Measurements from ENCODE around the gene DECR2.

DECR2 gene

GRCh38 chr16:425082-425718 lies 23.5 kb downstream of the DECR2 start, which contains the start of gene RAB11FIP3:
RAB11FIP3 (plus strand) TSS chr16:425649; CDS start chr16:426007, 358 bp downstream.
- WGBS, 2 experiments, result 1% methylated on average over 77 of the region's 77 CpGs
- Histone ChIP-seq H3K9me3 (ENCODE audit: control insufficient read depth, low read length) (no peaks in the 10 kb centered on the region), H3K4me3 (ENCODE audit: insufficient read depth, low read depth, low read length) (peak within 1 kb of the TSS; percentile 84), H3K27me3 (ENCODE audit: control insufficient read depth, insufficient read depth, low read length, poor library complexity, severe bottlenecking) (peaks cover 39% of the 10 kb centered on the region), H3K27ac (ENCODE audit: insufficient read depth, low read depth, low read length, poor library complexity, severe bottlenecking) (peak within 1 kb of the TSS; percentile 55), H3K4me1 (ENCODE audit: control insufficient read depth, insufficient read depth, low read length) (peaks cover 16% of the 10 kb centered on the region), H3K36me3 (ENCODE audit: control insufficient read depth, insufficient read depth, low read length) (no peaks in the 10 kb centered on the region)

GRCh38 chr16:425740-426114 lies 24.0 kb downstream of the DECR2 start:
- peaks cover 39% of the 10 kb centered on the region for H3K27me3 ChIP-seq (ENCODE audit: control insufficient read depth, insufficient read depth, low read length, poor library complexity, severe bottlenecking)
- peak overlapping the region; percentile 55 for H3K27ac ChIP-seq (ENCODE audit: insufficient read depth, low read depth, low read length, poor library complexity, severe bottlenecking)
- peak overlapping the region; percentile 84 for H3K4me3 ChIP-seq (ENCODE audit: insufficient read depth, low read depth, low read length)
- no peaks in the 10 kb centered on the region for H3K36me3 ChIP-seq (ENCODE audit: control insufficient read depth, insufficient read depth, low read length)
- H3K9me3 ChIP-seq (ENCODE audit: control insufficient read depth, low read length), result no peaks in the 10 kb centered on the region
- H3K4me1 ChIP-seq (ENCODE audit: control insufficient read depth, insufficient read depth, low read length), result peaks cover 16% of the 10 kb centered on the region
- WGBS, 2 experiments, result 0 to 1% methylated on average over 63 of the region's 63 CpGs

- Histone ChIP-seq H3K27ac (ENCODE audit: insufficient read depth, low read depth, low read length, poor library complexity, severe bottlenecking) (no peak overlapping the region), H3K27me3 (ENCODE audit: control insufficient read depth, insufficient read depth, low read length, poor library complexity, severe bottlenecking) (peaks cover 39% of the 10 kb centered on the region), H3K4me1 (ENCODE audit: control insufficient read depth, insufficient read depth, low read length) (peaks cover 16% of the 10 kb centered on the region), H3K36me3 (ENCODE audit: control insufficient read depth, insufficient read depth, low read length) (no peaks in the 10 kb centered on the region), H3K9me3 (ENCODE audit: control insufficient read depth, low read length) (no peaks in the 10 kb centered on the region), H3K4me3 (ENCODE audit: insufficient read depth, low read depth, low read length) (peak overlapping the region; percentile 84)
- WGBS, 2 experiments, result 1% methylated on average over 97 of the region's 97 CpGs
Observed at GRCh38 chr16:426115-426905, 24.6 kb downstream of the DECR2 start.

- no peak overlapping the region for H3K27ac ChIP-seq (ENCODE audit: insufficient read depth, low read depth, low read length, poor library complexity, severe bottlenecking)
- H3K36me3 ChIP-seq (ENCODE audit: control insufficient read depth, insufficient read depth, low read length), result no peaks in the 10 kb centered on the region
- H3K27me3 ChIP-seq (ENCODE audit: control insufficient read depth, insufficient read depth, low read length, poor library complexity, severe bottlenecking), result peaks cover 39% of the 10 kb centered on the region
- no peaks in the 10 kb centered on the region for H3K9me3 ChIP-seq (ENCODE audit: control insufficient read depth, low read length)
- H3K4me1 ChIP-seq (ENCODE audit: control insufficient read depth, insufficient read depth, low read length), result peaks cover 16% of the 10 kb centered on the region
- 18 to 22% methylated on average over 11 to 13 of the region's 13 CpGs for WGBS, 2 experiments
- peak overlapping the region; percentile 84 for H3K4me3 ChIP-seq (ENCODE audit: insufficient read depth, low read depth, low read length)
Observed at GRCh38 chr16:426906-427249, 25.2 kb downstream of the DECR2 start.

GRCh38 chr16:427250-427649 lies 25.6 kb downstream of the DECR2 start:
- WGBS, 2 experiments, result 88 to 90% methylated on average over 10 of the region's 10 CpGs
- H3K27me3 ChIP-seq (ENCODE audit: control insufficient read depth, insufficient read depth, low read length, poor library complexity, severe bottlenecking), result peaks cover 39% of the 10 kb centered on the region
- peak overlapping the region; percentile 84 for H3K4me3 ChIP-seq (ENCODE audit: insufficient read depth, low read depth, low read length)
- no peak overlapping the region for H3K27ac ChIP-seq (ENCODE audit: insufficient read depth, low read depth, low read length, poor library complexity, severe bottlenecking)
- peaks cover 16% of the 10 kb centered on the region for H3K4me1 ChIP-seq (ENCODE audit: control insufficient read depth, insufficient read depth, low read length)
- H3K36me3 ChIP-seq (ENCODE audit: control insufficient read depth, insufficient read depth, low read length), result no peaks in the 10 kb centered on the region
- H3K9me3 ChIP-seq (ENCODE audit: control insufficient read depth, low read length), result no peaks in the 10 kb centered on the region

- peaks cover 8% of the 10 kb centered on the region for H3K27me3 ChIP-seq (ENCODE audit: control insufficient read depth, insufficient read depth, low read length, poor library complexity, severe bottlenecking)
- no peaks in the 10 kb centered on the region for H3K36me3 ChIP-seq (ENCODE audit: control insufficient read depth, insufficient read depth, low read length)
- WGBS, 2 experiments, result 96 to 97% methylated on average over 7 of the region's 7 CpGs
- peaks cover 7% of the 10 kb centered on the region for H3K4me1 ChIP-seq (ENCODE audit: control insufficient read depth, insufficient read depth, low read length)
- H3K4me3 ChIP-seq (ENCODE audit: insufficient read depth, low read depth, low read length), result no peak overlapping the region
- no peak overlapping the region for H3K27ac ChIP-seq (ENCODE audit: insufficient read depth, low read depth, low read length, poor library complexity, severe bottlenecking)
- no peaks in the 10 kb centered on the region for H3K9me3 ChIP-seq (ENCODE audit: control insufficient read depth, low read length)
Observed at GRCh38 chr16:430904-431303, 29.2 kb downstream of the DECR2 start.

GRCh38 chr16:440627-441026 lies 38.9 kb downstream of the DECR2 start:
- H3K27ac ChIP-seq (ENCODE audit: insufficient read depth, low read depth, low read length, poor library complexity, severe bottlenecking), result no peak overlapping the region
- no peaks in the 10 kb centered on the region for H3K4me1 ChIP-seq (ENCODE audit: control insufficient read depth, insufficient read depth, low read length)
- H3K4me3 ChIP-seq (ENCODE audit: insufficient read depth, low read depth, low read length), result no peak overlapping the region
- H3K27me3 ChIP-seq (ENCODE audit: control insufficient read depth, insufficient read depth, low read length, poor library complexity, severe bottlenecking), result no peaks in the 10 kb centered on the region
- no peaks in the 10 kb centered on the region for H3K9me3 ChIP-seq (ENCODE audit: control insufficient read depth, low read length)
- 96 to 97% methylated on average over 6 of the region's 6 CpGs for WGBS, 2 experiments
- H3K36me3 ChIP-seq (ENCODE audit: control insufficient read depth, insufficient read depth, low read length), result no peaks in the 10 kb centered on the region

GRCh38 chr16:441447-441846 lies 39.8 kb downstream of the DECR2 start:
- no peaks in the 10 kb centered on the region for H3K4me1 ChIP-seq (ENCODE audit: control insufficient read depth, insufficient read depth, low read length)
- H3K36me3 ChIP-seq (ENCODE audit: control insufficient read depth, insufficient read depth, low read length), result no peaks in the 10 kb centered on the region
- 98% methylated on average over 6 of the region's 6 CpGs for WGBS, 2 experiments
- no peaks in the 10 kb centered on the region for H3K27me3 ChIP-seq (ENCODE audit: control insufficient read depth, insufficient read depth, low read length, poor library complexity, severe bottlenecking)
- no peak overlapping the region for H3K27ac ChIP-seq (ENCODE audit: insufficient read depth, low read depth, low read length, poor library complexity, severe bottlenecking)
- H3K4me3 ChIP-seq (ENCODE audit: insufficient read depth, low read depth, low read length), result no peak overlapping the region
- no peaks in the 10 kb centered on the region for H3K9me3 ChIP-seq (ENCODE audit: control insufficient read depth, low read length)

GRCh38 chr16:442976-443375 lies 41.3 kb downstream of the DECR2 start:
- WGBS, 2 experiments, result 95 to 97% methylated on average over 5 to 6 of the region's 6 CpGs
- Histone ChIP-seq H3K9me3 (ENCODE audit: control insufficient read depth, low read length) (no peaks in the 10 kb centered on the region), H3K27ac (ENCODE audit: insufficient read depth, low read depth, low read length, poor library complexity, severe bottlenecking) (no peak overlapping the region), H3K36me3 (ENCODE audit: control insufficient read depth, insufficient read depth, low read length) (no peaks in the 10 kb centered on the region), H3K27me3 (ENCODE audit: control insufficient read depth, insufficient read depth, low read length, poor library complexity, severe bottlenecking) (no peaks in the 10 kb centered on the region), H3K4me1 (ENCODE audit: control insufficient read depth, insufficient read depth, low read length) (no peaks in the 10 kb centered on the region), H3K4me3 (ENCODE audit: insufficient read depth, low read depth, low read length) (no peak overlapping the region)

GRCh38 chr16:444027-444426 lies 42.3 kb downstream of the DECR2 start:
- Histone ChIP-seq H3K4me3 (ENCODE audit: insufficient read depth, low read depth, low read length) (no peak overlapping the region), H3K4me1 (ENCODE audit: control insufficient read depth, insufficient read depth, low read length) (no peaks in the 10 kb centered on the region), H3K27ac (ENCODE audit: insufficient read depth, low read depth, low read length, poor library complexity, severe bottlenecking) (no peak overlapping the region), H3K36me3 (ENCODE audit: control insufficient read depth, insufficient read depth, low read length) (no peaks in the 10 kb centered on the region), H3K27me3 (ENCODE audit: control insufficient read depth, insufficient read depth, low read length, poor library complexity, severe bottlenecking) (no peaks in the 10 kb centered on the region), H3K9me3 (ENCODE audit: control insufficient read depth, low read length) (no peaks in the 10 kb centered on the region)
- 89 to 93% methylated on average over 10 of the region's 10 CpGs for WGBS, 2 experiments

All from ectodermal cell (in vitro differentiated cells).